ENCODE results near the gene PSMA5. TPM values are rescaled to one million over a fixed set of nuclear protein-coding genes. Genes with fewer than 3 reads are reported as not detected.

The PSMA5 gene
- total RNA-seq, 2 donors from 2014 or later, result 8.6 to 8.9 TPM

DNA sequence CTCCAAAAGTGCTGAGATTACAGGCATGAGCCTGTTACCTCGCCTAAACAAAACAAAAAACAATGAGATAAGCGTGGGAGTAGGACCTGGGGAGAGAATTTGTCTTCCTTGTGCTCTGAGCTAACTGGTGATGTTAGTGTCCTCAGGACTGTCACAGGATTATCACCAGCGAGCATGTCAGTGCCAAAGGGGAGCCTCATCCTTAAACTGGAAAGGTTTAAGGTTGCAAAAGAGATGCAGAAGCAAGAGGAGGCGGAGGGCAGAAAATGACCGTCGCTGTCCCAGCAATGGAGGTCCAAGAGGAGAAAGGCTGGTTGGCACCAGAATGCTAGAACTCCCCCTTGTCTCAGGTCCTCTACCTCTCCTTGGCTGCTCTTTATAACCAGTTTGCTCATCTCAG lies 44.0 kb upstream of the PSMA5 start:
- no peak for DNase-seq
- ATAC-seq, result no peak
- Histone ChIP-seq H3K4me3 (no peak overlapping the region), H3K9me3 (no peaks in the 10 kb centered on the region), H3K36me3 (replicated peaks in 1 of 2; ENCODE audit: insufficient read depth in 1 of 2, low read depth in 2 of 2) (no peaks in the 10 kb centered on the region), H3K4me1 (peaks cover 15% of the 10 kb centered on the region), H3K27ac (no peak overlapping the region), H3K27me3 (no peaks in the 10 kb centered on the region)
- 64 to 71% methylated on average over 6 of the region's 6 CpGs for WGBS, 2 donors
- TF ChIP-seq POLR2A (IDR thresholded peaks at IDR 0.05), result no peak
- TF ChIP-seq, protein P1, sequence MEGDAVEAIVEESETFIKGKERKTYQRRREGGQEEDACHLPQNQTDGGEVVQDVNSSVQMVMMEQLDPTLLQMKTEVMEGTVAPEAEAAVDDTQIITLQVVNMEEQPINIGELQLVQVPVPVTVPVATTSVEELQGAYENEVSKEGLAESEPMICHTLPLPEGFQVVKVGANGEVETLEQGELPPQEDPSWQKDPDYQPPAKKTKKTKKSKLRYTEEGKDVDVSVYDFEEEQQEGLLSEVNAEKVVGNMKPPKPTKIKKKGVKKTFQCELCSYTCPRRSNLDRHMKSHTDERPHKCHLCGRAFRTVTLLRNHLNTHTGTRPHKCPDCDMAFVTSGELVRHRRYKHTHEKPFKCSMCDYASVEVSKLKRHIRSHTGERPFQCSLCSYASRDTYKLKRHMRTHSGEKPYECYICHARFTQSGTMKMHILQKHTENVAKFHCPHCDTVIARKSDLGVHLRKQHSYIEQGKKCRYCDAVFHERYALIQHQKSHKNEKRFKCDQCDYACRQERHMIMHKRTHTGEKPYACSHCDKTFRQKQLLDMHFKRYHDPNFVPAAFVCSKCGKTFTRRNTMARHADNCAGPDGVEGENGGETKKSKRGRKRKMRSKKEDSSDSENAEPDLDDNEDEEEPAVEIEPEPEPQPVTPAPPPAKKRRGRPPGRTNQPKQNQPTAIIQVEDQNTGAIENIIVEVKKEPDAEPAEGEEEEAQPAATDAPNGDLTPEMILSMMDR (IDR thresholded peaks at IDR 0.05), result no peak
- intact Hi-C loops (cut with DNase I), result no loop called here

DNA sequence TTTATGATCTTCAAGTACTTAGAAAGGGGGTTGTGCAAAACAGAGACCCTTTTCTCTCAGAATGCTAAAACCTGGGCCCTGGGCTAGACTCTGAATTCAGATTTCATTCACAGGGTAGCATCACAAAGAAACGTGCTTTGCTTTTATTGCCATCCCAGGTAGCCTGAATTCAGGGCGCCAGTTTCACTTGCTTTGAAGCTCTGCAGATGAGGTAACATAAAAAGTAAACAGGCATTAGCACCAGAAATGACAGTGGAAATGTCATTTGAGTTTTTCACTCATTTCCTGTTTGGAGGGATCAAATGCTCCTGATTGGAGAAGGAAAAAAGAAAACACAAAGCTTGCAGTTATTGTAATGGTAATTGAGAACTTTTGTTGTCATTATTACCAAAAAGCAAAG lies 42.7 kb upstream of the PSMA5 start:
- H3K36me3 ChIP-seq (replicated peaks in 1 of 2; ENCODE audit: insufficient read depth in 1 of 2, low read depth in 2 of 2), result no peaks in the 10 kb centered on the region
- no peak for ATAC-seq
- H3K9me3 ChIP-seq, result no peaks in the 10 kb centered on the region
- TF ChIP-seq, protein P1 (IDR thresholded peaks at IDR 0.05), result no peak
- no peak for TF ChIP-seq POLR2A (IDR thresholded peaks at IDR 0.05)
- H3K4me1 ChIP-seq, result peaks cover 19% of the 10 kb centered on the region
- WGBS, 2 donors, result 34 to 35% methylated on average over 2 of the region's 2 CpGs
- H3K4me3 ChIP-seq, result no peak overlapping the region
- DNase-seq, result no peak
- H3K27ac ChIP-seq, result no peak overlapping the region
- intact Hi-C loops (cut with DNase I), result no loop called here
- H3K27me3 ChIP-seq, result no peaks in the 10 kb centered on the region

DNA sequence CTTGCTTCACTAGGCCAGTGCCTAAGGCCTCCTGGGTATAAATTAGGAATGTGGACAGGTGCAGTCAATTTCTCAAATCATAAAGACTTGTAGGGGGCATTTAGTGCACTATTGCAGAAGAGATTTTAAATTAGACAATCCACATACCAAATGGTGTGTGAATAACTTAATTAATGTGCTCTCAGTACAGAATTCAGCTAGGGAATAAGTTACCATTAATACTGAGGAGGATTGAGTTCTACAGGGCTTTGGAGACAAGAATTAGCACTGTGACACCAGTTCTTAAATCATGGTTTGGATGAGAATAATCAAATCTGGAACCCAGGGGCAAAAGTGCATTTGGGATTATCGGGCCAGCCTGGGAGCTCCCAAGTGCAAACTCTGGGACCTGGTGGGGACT lies 41.8 kb upstream of the PSMA5 start:
- 86 to 88% methylated on average over 1 of the region's 1 CpG for WGBS, 2 donors
- intact Hi-C loops (cut with DNase I), result no loop called here
- H3K27me3 ChIP-seq, result no peaks in the 10 kb centered on the region
- no peak overlapping the region for H3K4me3 ChIP-seq
- H3K36me3 ChIP-seq (replicated peaks in 1 of 2; ENCODE audit: insufficient read depth in 1 of 2, low read depth in 2 of 2), result no peaks in the 10 kb centered on the region
- no peak for DNase-seq
- TF ChIP-seq, protein P1 (IDR thresholded peaks at IDR 0.05), result no peak
- TF ChIP-seq POLR2A (IDR thresholded peaks at IDR 0.05), result no peak
- peaks cover 19% of the 10 kb centered on the region for H3K4me1 ChIP-seq
- H3K9me3 ChIP-seq, result no peaks in the 10 kb centered on the region
- ATAC-seq, result no peak
- H3K27ac ChIP-seq, result no peak overlapping the region

DNA sequence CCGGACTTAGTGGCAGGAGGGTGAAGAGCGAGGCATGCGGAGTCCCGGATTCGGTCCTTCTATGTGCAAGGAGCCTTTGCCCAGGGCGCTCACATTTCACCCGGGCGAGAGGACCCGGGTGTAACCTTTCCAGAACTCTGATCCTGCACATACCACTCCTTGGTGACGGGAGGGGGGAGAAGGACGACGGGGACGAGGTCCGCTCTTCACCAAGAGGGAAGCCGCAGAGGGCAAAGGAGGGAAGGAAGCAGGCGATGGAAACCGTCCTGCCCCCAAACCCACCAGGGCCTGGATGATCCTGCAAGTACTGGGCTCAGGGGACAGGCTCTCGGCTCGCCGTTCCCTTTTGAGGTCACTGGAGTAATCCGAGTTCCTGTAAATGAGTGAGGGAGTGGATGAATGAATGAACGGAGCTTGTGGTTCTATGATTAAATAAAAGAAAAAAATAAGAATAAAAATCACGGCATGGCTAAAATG lies 41.1 kb upstream of the PSMA5 start:
- H3K27ac ChIP-seq, result peak overlapping the region in 1 of 4 donors; percentile 55
- H3K27me3 ChIP-seq, result no peaks in the 10 kb centered on the region
- H3K9me3 ChIP-seq, result no peaks in the 10 kb centered on the region
- intact Hi-C loops (cut with DNase I), result no loop called here
- no peak for DNase-seq
- WGBS, 2 donors, result 12 to 13% methylated on average over 18 to 23 of the region's 23 CpGs
- ATAC-seq, result no peak
- peak overlapping the region in 1 of 2 donors; percentile 35 for H3K4me3 ChIP-seq
- no peak for TF ChIP-seq POLR2A (IDR thresholded peaks at IDR 0.05)
- TF ChIP-seq, protein P1 (IDR thresholded peaks at IDR 0.05), result no peak
- H3K4me1 ChIP-seq, result peaks cover 19% of the 10 kb centered on the region
- no peaks in the 10 kb centered on the region for H3K36me3 ChIP-seq (replicated peaks in 1 of 2; ENCODE audit: insufficient read depth in 1 of 2, low read depth in 2 of 2)
